Activated naive CD8-positive, alpha-beta T cell treated with anti-CD3 and anti-CD28 coated beads for 36 hours (primary cell): ENCODE results near the gene ADAM17. TPM values are rescaled to one million over a fixed set of nuclear protein-coding genes. Genes with fewer than 3 reads are reported as not detected.

Source experiments
- DNase-seq: peaks from one replicate; pipeline ENCODE4 v3.0.0; 2021
- H3K27ac Mint-ChIP-seq: one replicate; pipeline ENCODE4 v1.8.0; 2022; ENCODE audit warnings: mild to moderate bottlenecking, moderate library complexity, mixed read lengths
- H3K27me3 Mint-ChIP-seq: one replicate; pipeline ENCODE4 v1.8.0; 2022; ENCODE audit warnings: mild to moderate bottlenecking, mixed read lengths
- H3K36me3 Mint-ChIP-seq: one replicate; pipeline ENCODE4 v1.8.0; 2021; ENCODE audit warnings: mild to moderate bottlenecking, mixed read lengths
- H3K4me1 Mint-ChIP-seq: one replicate; pipeline ENCODE4 v1.8.0; 2021; ENCODE audit warnings: mixed read lengths
- H3K4me3 Mint-ChIP-seq: one replicate; pipeline ENCODE4 v1.8.0; 2022; ENCODE audit warnings: mild to moderate bottlenecking, moderate library complexity, mixed read lengths
- H3K9me3 Mint-ChIP-seq: one replicate; pipeline ENCODE4 v1.8.0; 2022; ENCODE audit warnings: mixed read lengths
- total RNA-seq, 2 experiments: library from RNA; stranded (reverse); gene quantifications; one replicate each; pipeline ENCODE4 v1.2.3, GENCODE V29; 2021

Gene ADAM17
- total RNA-seq, 2 experiments from 2014 or later: 13.4 to 14.5 TPM

- DNase-seq: no peak
- Mint-ChIP-seq H3K27me3 (no peaks in the 10 kb centered on the region), H3K27ac (peak overlapping the region; percentile 87), H3K4me3 (peak overlapping the region; percentile 65), H3K36me3 (peaks cover 5% of the 10 kb centered on the region), H3K9me3 (no peaks in the 10 kb centered on the region), H3K4me1 (peaks cover 63% of the 10 kb centered on the region)
Measured at GRCh38 chr2:9548506-9548905, 7.1 kb downstream of the ADAM17 start.

GRCh38 chr2:9547262-9547991 is 8.2 kb downstream of the ADAM17 start:
- Mint-ChIP-seq H3K4me1 (peaks cover 59% of the 10 kb centered on the region), H3K36me3 (peaks cover 4% of the 10 kb centered on the region), H3K27me3 (no peaks in the 10 kb centered on the region), H3K27ac (peak overlapping the region; percentile 87), H3K4me3 (no peak overlapping the region), H3K9me3 (no peaks in the 10 kb centered on the region)
- no peak for DNase-seq

GRCh38 chr2:9545502-9545901 is 10.1 kb downstream of the ADAM17 start:
- no peak overlapping the region for H3K27ac Mint-ChIP-seq
- H3K4me3 Mint-ChIP-seq: no peak overlapping the region

GRCh38 chr2:9543557-9543956 is 12.1 kb downstream of the ADAM17 start:
- DNase-seq: no peak
- Mint-ChIP-seq H3K9me3 (no peaks in the 10 kb centered on the region), H3K27me3 (no peaks in the 10 kb centered on the region), H3K4me1 (peaks cover 41% of the 10 kb centered on the region), H3K4me3 (no peak overlapping the region), H3K27ac (no peak overlapping the region), H3K36me3 (peaks cover 12% of the 10 kb centered on the region)

More at GRCh38 chr2:9545502-9545901, 10.1 kb downstream of the ADAM17 start:
- H3K9me3 Mint-ChIP-seq: no peaks in the 10 kb centered on the region
- H3K27me3 Mint-ChIP-seq: no peaks in the 10 kb centered on the region
- peaks cover 45% of the 10 kb centered on the region for H3K4me1 Mint-ChIP-seq
- no peak for DNase-seq
- peaks cover 6% of the 10 kb centered on the region for H3K36me3 Mint-ChIP-seq

GRCh38 chr2:9539531-9539930 is 16.1 kb downstream of the ADAM17 start:
- Mint-ChIP-seq H3K27ac (no peak overlapping the region), H3K9me3 (no peaks in the 10 kb centered on the region), H3K36me3 (peaks cover 12% of the 10 kb centered on the region), H3K27me3 (no peaks in the 10 kb centered on the region), H3K4me3 (no peak overlapping the region), H3K4me1 (peaks cover 27% of the 10 kb centered on the region)
- no peak for DNase-seq

GRCh38 chr2:9538000-9538507 is 17.6 kb downstream of the ADAM17 start:
- peaks cover 21% of the 10 kb centered on the region for H3K4me1 Mint-ChIP-seq
- no peaks in the 10 kb centered on the region for H3K27me3 Mint-ChIP-seq
- DNase-seq: no peak
- H3K9me3 Mint-ChIP-seq: no peaks in the 10 kb centered on the region
- H3K27ac Mint-ChIP-seq: no peak overlapping the region
- no peak overlapping the region for H3K4me3 Mint-ChIP-seq
- H3K36me3 Mint-ChIP-seq: peaks cover 8% of the 10 kb centered on the region

GRCh38 chr2:9536504-9536903 is 19.1 kb downstream of the ADAM17 start:
- Mint-ChIP-seq H3K4me3 (no peak overlapping the region), H3K27ac (no peak overlapping the region), H3K27me3 (no peaks in the 10 kb centered on the region), H3K9me3 (no peaks in the 10 kb centered on the region), H3K4me1 (peaks cover 21% of the 10 kb centered on the region), H3K36me3 (peaks cover 9% of the 10 kb centered on the region)
- DNase-seq: no peak

- Mint-ChIP-seq H3K4me3 (no peak overlapping the region), H3K27me3 (no peaks in the 10 kb centered on the region), H3K27ac (no peak overlapping the region), H3K4me1 (peaks cover 21% of the 10 kb centered on the region), H3K9me3 (no peaks in the 10 kb centered on the region), H3K36me3 (peaks cover 8% of the 10 kb centered on the region)
- no peak for DNase-seq
Measured at GRCh38 chr2:9535177-9535576, 20.5 kb downstream of the ADAM17 start.

GRCh38 chr2:9533663-9534062 is 22.0 kb downstream of the ADAM17 start:
- Mint-ChIP-seq H3K4me3 (no peak overlapping the region), H3K27ac (no peak overlapping the region), H3K36me3 (peaks cover 1% of the 10 kb centered on the region), H3K9me3 (no peaks in the 10 kb centered on the region), H3K27me3 (no peaks in the 10 kb centered on the region), H3K4me1 (peaks cover 15% of the 10 kb centered on the region)
- DNase-seq: no peak

- H3K27me3 Mint-ChIP-seq: no peaks in the 10 kb centered on the region
- peaks cover 8% of the 10 kb centered on the region for H3K4me1 Mint-ChIP-seq
- no peak overlapping the region for H3K27ac Mint-ChIP-seq
- no peaks in the 10 kb centered on the region for H3K9me3 Mint-ChIP-seq
- no peak overlapping the region for H3K4me3 Mint-ChIP-seq
- no peak for DNase-seq
- H3K36me3 Mint-ChIP-seq: peaks cover 5% of the 10 kb centered on the region
Measured at GRCh38 chr2:9532421-9532820, 23.2 kb downstream of the ADAM17 start.

- H3K9me3 Mint-ChIP-seq: no peaks in the 10 kb centered on the region
- H3K4me1 Mint-ChIP-seq: no peaks in the 10 kb centered on the region
- H3K27me3 Mint-ChIP-seq: no peaks in the 10 kb centered on the region
- no peak overlapping the region for H3K4me3 Mint-ChIP-seq
- DNase-seq: no peak
- H3K36me3 Mint-ChIP-seq: peaks cover 11% of the 10 kb centered on the region
- H3K27ac Mint-ChIP-seq: no peak overlapping the region
Measured at GRCh38 chr2:9527995-9528787, 27.4 kb downstream of the ADAM17 start.

GRCh38 chr2:9525266-9525665 is 30.4 kb downstream of the ADAM17 start:
- Mint-ChIP-seq H3K4me1 (no peaks in the 10 kb centered on the region), H3K27me3 (no peaks in the 10 kb centered on the region), H3K9me3 (no peaks in the 10 kb centered on the region), H3K27ac (no peak overlapping the region), H3K36me3 (peaks cover 16% of the 10 kb centered on the region), H3K4me3 (no peak overlapping the region)
- DNase-seq: no peak

- DNase-seq: no peak
- no peak overlapping the region for H3K27ac Mint-ChIP-seq
- H3K4me1 Mint-ChIP-seq: no peaks in the 10 kb centered on the region
- peaks cover 18% of the 10 kb centered on the region for H3K36me3 Mint-ChIP-seq
- H3K27me3 Mint-ChIP-seq: no peaks in the 10 kb centered on the region
- no peaks in the 10 kb centered on the region for H3K9me3 Mint-ChIP-seq
- no peak overlapping the region for H3K4me3 Mint-ChIP-seq
Measured at GRCh38 chr2:9524291-9524690, 31.3 kb downstream of the ADAM17 start.

GRCh38 chr2:9519250-9519649 is 36.4 kb downstream of the ADAM17 start:
- no peak overlapping the region for H3K27ac Mint-ChIP-seq
- no peak overlapping the region for H3K4me3 Mint-ChIP-seq
- H3K9me3 Mint-ChIP-seq: no peaks in the 10 kb centered on the region
- no peaks in the 10 kb centered on the region for H3K4me1 Mint-ChIP-seq
- no peak for DNase-seq
- H3K27me3 Mint-ChIP-seq: no peaks in the 10 kb centered on the region
- H3K36me3 Mint-ChIP-seq: peaks cover 22% of the 10 kb centered on the region

GRCh38 chr2:9518780-9519179 is 36.9 kb downstream of the ADAM17 start:
- Mint-ChIP-seq H3K4me1 (no peaks in the 10 kb centered on the region), H3K27ac (no peak overlapping the region), H3K4me3 (no peak overlapping the region), H3K36me3 (peaks cover 25% of the 10 kb centered on the region), H3K9me3 (no peaks in the 10 kb centered on the region), H3K27me3 (no peaks in the 10 kb centered on the region)
- DNase-seq: no peak
